Body of pancreas (tissue), 4 donors: Measurements from ENCODE around the gene GALNT15.

Experiments used
- CTCF ChIP-seq, 7 experiments: fragments of 450-650 bp in 4 of 7; fragments of 200-600 bp in 3 of 7; sonication (generic) in 3 of 7; IDR thresholded peaks; one replicate each; pipeline ENCODE4 v1.5.1; 2016 to 2019; ENCODE audit warnings: antibody characterized with exemption in 7 of 7
- POLR2A ChIP-seq, 3 donors: fragments of 450-650 bp; IDR thresholded peaks; one replicate each; pipeline ENCODE4 v1.6.1; 2016; ENCODE audit warnings: antibody characterized with exemption in 3 of 3, mild to moderate bottlenecking in 2 of 3

- TF ChIP-seq CTCF (IDR thresholded peaks at IDR 0.05) (no peak), POLR2A (IDR thresholded peaks at IDR 0.05) (no peak)
These were observed 30.8 kb downstream of the GALNT15 start for GRCh38 chr3:16205156-16205870.
